ENCODE results near the gene ATE1. TPM values are rescaled to one million over a fixed set of nuclear protein-coding genes. Genes with fewer than 3 reads are reported as not detected.
A peak's percentile ranks its signal among the peaks of the same experiment; 100 is the strongest.

ATE1 gene
- total RNA-seq, 1 donor from 2014 or later = 27.6 TPM

- Mint-ChIP-seq H3K27me3 (ENCODE audit: low read depth) (no peaks in the 10 kb centered on the region), H3K4me1 (peaks cover 10% of the 10 kb centered on the region), H3K9me3 (no peaks in the 10 kb centered on the region), H3K4me3 (no peak overlapping the region), H3K36me3 (ENCODE audit: low read depth) (peaks cover 25% of the 10 kb centered on the region), H3K27ac (ENCODE audit: unreplicated experiment) (peak overlapping the region; percentile 88)
- DNase-seq (ENCODE audit: low read depth, low spot score) = no peak
- TF ChIP-seq, protein P1, sequence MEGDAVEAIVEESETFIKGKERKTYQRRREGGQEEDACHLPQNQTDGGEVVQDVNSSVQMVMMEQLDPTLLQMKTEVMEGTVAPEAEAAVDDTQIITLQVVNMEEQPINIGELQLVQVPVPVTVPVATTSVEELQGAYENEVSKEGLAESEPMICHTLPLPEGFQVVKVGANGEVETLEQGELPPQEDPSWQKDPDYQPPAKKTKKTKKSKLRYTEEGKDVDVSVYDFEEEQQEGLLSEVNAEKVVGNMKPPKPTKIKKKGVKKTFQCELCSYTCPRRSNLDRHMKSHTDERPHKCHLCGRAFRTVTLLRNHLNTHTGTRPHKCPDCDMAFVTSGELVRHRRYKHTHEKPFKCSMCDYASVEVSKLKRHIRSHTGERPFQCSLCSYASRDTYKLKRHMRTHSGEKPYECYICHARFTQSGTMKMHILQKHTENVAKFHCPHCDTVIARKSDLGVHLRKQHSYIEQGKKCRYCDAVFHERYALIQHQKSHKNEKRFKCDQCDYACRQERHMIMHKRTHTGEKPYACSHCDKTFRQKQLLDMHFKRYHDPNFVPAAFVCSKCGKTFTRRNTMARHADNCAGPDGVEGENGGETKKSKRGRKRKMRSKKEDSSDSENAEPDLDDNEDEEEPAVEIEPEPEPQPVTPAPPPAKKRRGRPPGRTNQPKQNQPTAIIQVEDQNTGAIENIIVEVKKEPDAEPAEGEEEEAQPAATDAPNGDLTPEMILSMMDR (conservative IDR thresholded peaks at IDR 0.05) = no peak
Observed at GRCh38 chr10:121911421-121911697, 16.5 kb downstream of the ATE1 start.

DNA sequence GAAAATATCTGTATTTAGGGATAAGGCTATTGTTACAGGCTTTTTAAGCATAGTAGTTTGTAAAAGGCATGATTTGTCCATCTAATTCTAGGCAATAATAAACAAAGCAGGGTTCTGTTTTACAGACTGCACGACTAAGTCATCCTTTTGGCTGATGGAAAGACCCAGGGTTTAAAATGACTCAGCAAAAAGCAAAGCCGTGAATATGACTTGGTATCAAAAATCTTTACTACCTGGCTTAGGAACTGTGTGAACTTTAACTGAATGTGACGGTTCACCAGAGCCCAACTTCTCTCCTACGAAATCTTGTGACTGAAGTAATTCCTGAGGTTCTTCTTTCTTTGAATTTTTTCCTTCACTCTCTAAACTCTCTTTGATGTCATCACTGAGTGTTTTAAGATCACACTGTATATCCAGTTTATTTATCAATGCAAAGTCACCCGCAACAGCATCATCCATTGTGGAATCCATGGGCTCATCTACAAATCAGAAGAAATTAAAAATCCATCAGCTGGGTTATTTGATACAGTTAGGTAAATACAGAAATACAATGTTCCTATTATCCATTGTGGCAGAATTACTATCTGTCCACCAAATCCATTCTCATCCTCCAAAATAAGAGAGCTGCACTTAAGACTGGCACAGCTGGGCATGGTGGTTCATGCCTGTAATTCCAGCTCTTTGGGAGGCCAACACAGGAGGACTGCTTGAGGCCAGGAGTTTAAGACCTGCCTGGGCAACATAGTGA, 17.0 kb downstream of the ATE1 start:
- H3K4me1 Mint-ChIP-seq = peaks cover 10% of the 10 kb centered on the region
- no peaks in the 10 kb centered on the region for H3K27me3 Mint-ChIP-seq (ENCODE audit: low read depth)
- TF ChIP-seq, protein P1 (conservative IDR thresholded peaks at IDR 0.05) = no peak
- H3K27ac Mint-ChIP-seq (ENCODE audit: unreplicated experiment) = peak overlapping the region; percentile 88
- H3K4me3 Mint-ChIP-seq = no peak overlapping the region
- H3K36me3 Mint-ChIP-seq (ENCODE audit: low read depth) = peaks cover 20% of the 10 kb centered on the region
- no peaks in the 10 kb centered on the region for H3K9me3 Mint-ChIP-seq
- no peak for DNase-seq (ENCODE audit: low read depth, low spot score)

- H3K4me3 Mint-ChIP-seq = no peak overlapping the region
- no peak for DNase-seq (ENCODE audit: low read depth, low spot score)
- peak overlapping the region; percentile 43 for H3K27ac Mint-ChIP-seq (ENCODE audit: unreplicated experiment)
- H3K27me3 Mint-ChIP-seq (ENCODE audit: low read depth) = no peaks in the 10 kb centered on the region
- peaks cover 6% of the 10 kb centered on the region for H3K4me1 Mint-ChIP-seq
- H3K36me3 Mint-ChIP-seq (ENCODE audit: low read depth) = peaks cover 5% of the 10 kb centered on the region
- no peaks in the 10 kb centered on the region for H3K9me3 Mint-ChIP-seq
- TF ChIP-seq, protein P1 (conservative IDR thresholded peaks at IDR 0.05) = no peak
Observed at GRCh38 chr10:121904888-121905287, 22.9 kb downstream of the ATE1 start.

DNA sequence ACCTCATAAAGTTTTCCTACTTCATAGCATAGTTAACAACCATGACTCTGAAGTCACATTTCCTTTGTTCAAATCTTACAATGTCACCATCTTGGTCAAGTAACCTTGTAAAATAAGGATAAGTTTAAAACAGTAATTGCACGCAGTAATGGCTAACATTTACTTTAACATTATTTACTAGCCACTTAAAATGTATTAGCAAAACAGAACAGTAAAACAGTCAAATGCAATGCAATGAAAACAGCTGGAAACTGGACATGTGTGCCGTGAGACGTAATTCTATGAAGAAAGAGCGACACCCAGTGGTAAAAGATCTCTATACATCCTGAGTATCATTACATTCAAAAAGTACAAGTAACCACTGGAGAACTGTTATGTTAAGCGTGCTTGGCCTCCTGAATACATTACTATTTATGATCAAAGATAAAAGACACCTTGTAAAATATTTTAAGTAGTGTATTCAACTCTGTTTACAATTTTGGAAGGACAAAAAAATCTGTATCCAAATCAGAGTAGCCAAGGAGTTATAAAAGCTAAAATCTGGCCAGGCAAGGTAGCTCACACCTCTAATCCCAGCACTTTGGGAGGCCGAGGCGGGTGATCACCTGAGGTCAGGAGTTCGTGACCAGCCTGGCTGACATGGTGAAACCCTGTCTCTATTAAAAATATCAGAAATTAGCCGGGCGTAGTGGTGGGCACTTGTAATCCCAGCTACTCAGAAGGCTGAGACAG, 27.2 kb downstream of the ATE1 start:
- Mint-ChIP-seq H3K36me3 (ENCODE audit: low read depth) (no peaks in the 10 kb centered on the region), H3K27ac (ENCODE audit: unreplicated experiment) (no peak overlapping the region), H3K9me3 (no peaks in the 10 kb centered on the region), H3K27me3 (ENCODE audit: low read depth) (no peaks in the 10 kb centered on the region), H3K4me3 (no peak overlapping the region), H3K4me1 (peaks cover 6% of the 10 kb centered on the region)
- DNase-seq (ENCODE audit: low read depth, low spot score) = peak; percentile 16
- TF ChIP-seq, protein P1 (conservative IDR thresholded peaks at IDR 0.05) = peak; percentile 90

GRCh38 chr10:121899727-121900126, 28.1 kb downstream of the ATE1 start:
- TF ChIP-seq, protein P1 (conservative IDR thresholded peaks at IDR 0.05) = no peak
- H3K4me3 Mint-ChIP-seq = no peak overlapping the region
- DNase-seq (ENCODE audit: low read depth, low spot score) = no peak
- no peak overlapping the region for H3K27ac Mint-ChIP-seq (ENCODE audit: unreplicated experiment)
- H3K4me1 Mint-ChIP-seq = peaks cover 6% of the 10 kb centered on the region
- no peaks in the 10 kb centered on the region for H3K36me3 Mint-ChIP-seq (ENCODE audit: low read depth)
- H3K9me3 Mint-ChIP-seq = no peaks in the 10 kb centered on the region
- H3K27me3 Mint-ChIP-seq (ENCODE audit: low read depth) = no peaks in the 10 kb centered on the region

Measured in neural crest cell (in vitro differentiated cells).